H1 (cell line): ENCODE results near the gene DBNL. TPM values are rescaled to one million over a fixed set of nuclear protein-coding genes. Genes with fewer than 3 reads are reported as not detected.

ENCODE experiments used
- CEBPB ChIP-seq: IDR thresholded peaks from 2 replicates; pipeline ENCODE4 v1.6.1; 2012; ENCODE audit warnings: low read depth, low read length
- PHF8 ChIP-seq: fragments of 200-600 bp; sonication (generic); conservative IDR thresholded peaks from 2 replicates; pipeline ENCODE4 v1.7.1; 2012; ENCODE audit warnings: low read depth, mild to moderate bottlenecking, inconsistent platforms, low read length, moderate library complexity
- RAD21 ChIP-seq, 2 experiments: IDR thresholded peaks in 1 of 2; conservative IDR thresholded peaks in 1 of 2; 2 replicates each; pipeline ENCODE4 v1.6.1; 2011; ENCODE audit warnings: low read depth in 2 of 2, low read length in 2 of 2, improper control_type of control experiment in 1 of 2, inconsistent platforms in 1 of 2, mild to moderate bottlenecking in 1 of 2, moderate library complexity in 1 of 2
- RNF2 ChIP-seq: fragments of 200-900, 300-1000 bp; sonication (generic); IDR thresholded peaks from 2 replicates; pipeline ENCODE4 v1.7.1; 2016; ENCODE audit warnings: borderline replicate concordance, low read depth, mild to moderate bottlenecking, antibody characterized with exemption, low read length; ENCODE audit not compliant: poor library complexity, severe bottlenecking; ENCODE audit errors: missing control alignments
- TAF1 ChIP-seq: IDR thresholded peaks from 2 replicates; pipeline ENCODE4 v1.6.1; 2011; ENCODE audit warnings: mild to moderate bottlenecking, low read depth, low read length
- TEAD4 ChIP-seq: IDR thresholded peaks from 2 replicates; pipeline ENCODE4 v1.6.1; 2012; ENCODE audit warnings: low read depth, low read length, inconsistent platforms, mixed read lengths
- YY1 ChIP-seq: IDR thresholded peaks from 2 replicates; pipeline ENCODE4 v1.6.1; 2011; ENCODE audit warnings: low read depth, mild to moderate bottlenecking, low read length
- polyA plus RNA-seq, 7 experiments: library from polyadenylated mRNA; depleted of rRNA in 3 of 7; stranded (reverse) in 5 of 7; unstranded in 2 of 7; fragments of >200 nt in 5 of 7; fragments of 200-250 nt in 2 of 7; gene quantifications; 1 replicate in 5 of 7; 2 replicates in 1 of 7; 4 replicates in 1 of 7; pipeline versions ENCODE4 v1.2.1 to v1.2.3, GENCODE V29; 2011 to 2013; ENCODE audit warnings: missing spikeins in 2 of 7, mixed read lengths in 2 of 7
- total RNA-seq: library from RNA; stranded (reverse); fragmentation: NEBNext Ultra II Directional; extraction: Animal tissue kit (Norgen Biotek cat#: 25700); gene quantifications from 2 replicates; pipeline ENCODE4 v1.2.1, GENCODE V29; 2021
- TF ChIP-seq, protein P1 (sequence below): fragments of 300-600 bp; sonication (generic); IDR thresholded peaks from 2 replicates; pipeline ENCODE4 v1.7.1; 2012; ENCODE audit warnings: low read length, moderate library complexity, mild to moderate bottlenecking, inconsistent platforms; ENCODE audit not compliant: insufficient replicate concordance
- TF ChIP-seq, protein P2 (sequence below): IDR thresholded peaks from 2 replicates; pipeline ENCODE4 v1.6.1; 2012; ENCODE audit warnings: inconsistent platforms

The DBNL gene
- total and polyA plus RNA-seq, 2 of the 8 experiments (the other 6 are each of a cell fraction or from before 2014, with no cell fraction given): 30.9 to 56.6 TPM

DNA sequence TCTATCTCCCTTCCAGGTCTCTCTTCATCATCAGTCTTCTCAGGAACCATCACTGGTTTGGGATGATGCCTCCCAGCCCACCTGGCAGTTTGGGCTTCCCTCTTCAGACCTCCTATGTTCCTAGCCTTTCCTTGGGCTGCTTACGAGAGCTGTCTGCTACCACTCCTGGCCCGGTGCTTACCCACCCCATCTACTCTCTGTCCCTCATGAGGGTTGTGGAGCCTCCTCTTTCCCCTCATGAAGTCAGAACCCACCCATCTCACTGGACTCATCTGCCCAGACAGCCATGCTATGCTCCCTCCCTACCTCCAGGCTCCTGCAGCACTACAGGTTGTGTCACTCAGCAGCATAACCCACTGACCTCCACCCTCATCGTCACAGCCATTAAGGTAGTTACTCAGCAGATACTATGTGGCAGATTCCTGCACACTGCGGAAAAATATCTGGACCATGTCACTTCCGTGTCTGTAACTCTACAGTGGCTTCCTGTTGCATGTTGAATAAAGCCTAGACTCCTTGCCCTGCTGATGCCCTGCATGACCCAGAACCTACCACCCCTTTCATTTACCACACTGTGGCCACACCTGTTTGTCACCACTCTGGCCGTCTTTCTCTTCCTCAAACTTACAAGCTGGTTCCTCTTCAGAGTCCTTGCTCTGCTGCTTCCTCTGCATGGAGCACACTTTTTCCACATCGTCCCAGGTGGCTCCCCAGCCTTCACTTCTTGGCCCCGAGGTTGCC lies 2.0 kb downstream of the DBNL start (continued):
- TF ChIP-seq, protein P1, sequence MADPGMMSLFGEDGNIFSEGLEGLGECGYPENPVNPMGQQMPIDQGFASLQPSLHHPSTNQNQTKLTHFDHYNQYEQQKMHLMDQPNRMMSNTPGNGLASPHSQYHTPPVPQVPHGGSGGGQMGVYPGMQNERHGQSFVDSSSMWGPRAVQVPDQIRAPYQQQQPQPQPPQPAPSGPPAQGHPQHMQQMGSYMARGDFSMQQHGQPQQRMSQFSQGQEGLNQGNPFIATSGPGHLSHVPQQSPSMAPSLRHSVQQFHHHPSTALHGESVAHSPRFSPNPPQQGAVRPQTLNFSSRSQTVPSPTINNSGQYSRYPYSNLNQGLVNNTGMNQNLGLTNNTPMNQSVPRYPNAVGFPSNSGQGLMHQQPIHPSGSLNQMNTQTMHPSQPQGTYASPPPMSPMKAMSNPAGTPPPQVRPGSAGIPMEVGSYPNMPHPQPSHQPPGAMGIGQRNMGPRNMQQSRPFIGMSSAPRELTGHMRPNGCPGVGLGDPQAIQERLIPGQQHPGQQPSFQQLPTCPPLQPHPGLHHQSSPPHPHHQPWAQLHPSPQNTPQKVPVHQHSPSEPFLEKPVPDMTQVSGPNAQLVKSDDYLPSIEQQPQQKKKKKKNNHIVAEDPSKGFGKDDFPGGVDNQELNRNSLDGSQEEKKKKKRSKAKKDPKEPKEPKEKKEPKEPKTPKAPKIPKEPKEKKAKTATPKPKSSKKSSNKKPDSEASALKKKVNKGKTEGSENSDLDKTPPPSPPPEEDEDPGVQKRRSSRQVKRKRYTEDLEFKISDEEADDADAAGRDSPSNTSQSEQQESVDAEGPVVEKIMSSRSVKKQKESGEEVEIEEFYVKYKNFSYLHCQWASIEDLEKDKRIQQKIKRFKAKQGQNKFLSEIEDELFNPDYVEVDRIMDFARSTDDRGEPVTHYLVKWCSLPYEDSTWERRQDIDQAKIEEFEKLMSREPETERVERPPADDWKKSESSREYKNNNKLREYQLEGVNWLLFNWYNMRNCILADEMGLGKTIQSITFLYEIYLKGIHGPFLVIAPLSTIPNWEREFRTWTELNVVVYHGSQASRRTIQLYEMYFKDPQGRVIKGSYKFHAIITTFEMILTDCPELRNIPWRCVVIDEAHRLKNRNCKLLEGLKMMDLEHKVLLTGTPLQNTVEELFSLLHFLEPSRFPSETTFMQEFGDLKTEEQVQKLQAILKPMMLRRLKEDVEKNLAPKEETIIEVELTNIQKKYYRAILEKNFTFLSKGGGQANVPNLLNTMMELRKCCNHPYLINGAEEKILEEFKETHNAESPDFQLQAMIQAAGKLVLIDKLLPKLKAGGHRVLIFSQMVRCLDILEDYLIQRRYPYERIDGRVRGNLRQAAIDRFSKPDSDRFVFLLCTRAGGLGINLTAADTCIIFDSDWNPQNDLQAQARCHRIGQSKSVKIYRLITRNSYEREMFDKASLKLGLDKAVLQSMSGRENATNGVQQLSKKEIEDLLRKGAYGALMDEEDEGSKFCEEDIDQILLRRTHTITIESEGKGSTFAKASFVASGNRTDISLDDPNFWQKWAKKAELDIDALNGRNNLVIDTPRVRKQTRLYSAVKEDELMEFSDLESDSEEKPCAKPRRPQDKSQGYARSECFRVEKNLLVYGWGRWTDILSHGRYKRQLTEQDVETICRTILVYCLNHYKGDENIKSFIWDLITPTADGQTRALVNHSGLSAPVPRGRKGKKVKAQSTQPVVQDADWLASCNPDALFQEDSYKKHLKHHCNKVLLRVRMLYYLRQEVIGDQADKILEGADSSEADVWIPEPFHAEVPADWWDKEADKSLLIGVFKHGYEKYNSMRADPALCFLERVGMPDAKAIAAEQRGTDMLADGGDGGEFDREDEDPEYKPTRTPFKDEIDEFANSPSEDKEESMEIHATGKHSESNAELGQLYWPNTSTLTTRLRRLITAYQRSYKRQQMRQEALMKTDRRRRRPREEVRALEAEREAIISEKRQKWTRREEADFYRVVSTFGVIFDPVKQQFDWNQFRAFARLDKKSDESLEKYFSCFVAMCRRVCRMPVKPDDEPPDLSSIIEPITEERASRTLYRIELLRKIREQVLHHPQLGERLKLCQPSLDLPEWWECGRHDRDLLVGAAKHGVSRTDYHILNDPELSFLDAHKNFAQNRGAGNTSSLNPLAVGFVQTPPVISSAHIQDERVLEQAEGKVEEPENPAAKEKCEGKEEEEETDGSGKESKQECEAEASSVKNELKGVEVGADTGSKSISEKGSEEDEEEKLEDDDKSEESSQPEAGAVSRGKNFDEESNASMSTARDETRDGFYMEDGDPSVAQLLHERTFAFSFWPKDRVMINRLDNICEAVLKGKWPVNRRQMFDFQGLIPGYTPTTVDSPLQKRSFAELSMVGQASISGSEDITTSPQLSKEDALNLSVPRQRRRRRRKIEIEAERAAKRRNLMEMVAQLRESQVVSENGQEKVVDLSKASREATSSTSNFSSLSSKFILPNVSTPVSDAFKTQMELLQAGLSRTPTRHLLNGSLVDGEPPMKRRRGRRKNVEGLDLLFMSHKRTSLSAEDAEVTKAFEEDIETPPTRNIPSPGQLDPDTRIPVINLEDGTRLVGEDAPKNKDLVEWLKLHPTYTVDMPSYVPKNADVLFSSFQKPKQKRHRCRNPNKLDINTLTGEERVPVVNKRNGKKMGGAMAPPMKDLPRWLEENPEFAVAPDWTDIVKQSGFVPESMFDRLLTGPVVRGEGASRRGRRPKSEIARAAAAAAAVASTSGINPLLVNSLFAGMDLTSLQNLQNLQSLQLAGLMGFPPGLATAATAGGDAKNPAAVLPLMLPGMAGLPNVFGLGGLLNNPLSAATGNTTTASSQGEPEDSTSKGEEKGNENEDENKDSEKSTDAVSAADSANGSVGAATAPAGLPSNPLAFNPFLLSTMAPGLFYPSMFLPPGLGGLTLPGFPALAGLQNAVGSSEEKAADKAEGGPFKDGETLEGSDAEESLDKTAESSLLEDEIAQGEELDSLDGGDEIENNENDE: no peak
- TF ChIP-seq RNF2: no peak
- TF ChIP-seq, protein P2, sequence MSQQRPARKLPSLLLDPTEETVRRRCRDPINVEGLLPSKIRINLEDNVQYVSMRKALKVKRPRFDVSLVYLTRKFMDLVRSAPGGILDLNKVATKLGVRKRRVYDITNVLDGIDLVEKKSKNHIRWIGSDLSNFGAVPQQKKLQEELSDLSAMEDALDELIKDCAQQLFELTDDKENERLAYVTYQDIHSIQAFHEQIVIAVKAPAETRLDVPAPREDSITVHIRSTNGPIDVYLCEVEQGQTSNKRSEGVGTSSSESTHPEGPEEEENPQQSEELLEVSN: no peak
- no peak for TF ChIP-seq PHF8
- TF ChIP-seq RAD21 (IDR thresholded peaks at IDR 0.05 in 1 of 2, conservative IDR thresholded peaks at IDR 0.05 in 1 of 2; ENCODE audit: low read depth in 2 of 2, low read length in 2 of 2): no peak
- no peak for TF ChIP-seq YY1
- TF ChIP-seq TAF1: no peak
- TF ChIP-seq CEBPB: no peak
- TF ChIP-seq TEAD4: no peak
